A549 (cell line): ENCODE results near the gene ARHGAP10. TPM values are rescaled to one million over a fixed set of nuclear protein-coding genes. Genes with fewer than 3 reads are reported as not detected.

Experiments
- ATAC-seq, 2 experiments: fragments of 200-7000 bp in 1 of 2; fragments of >200 bp in 1 of 2; cut with Nextera tagmentation in 1 of 2; cut with Tn5 transposase in 1 of 2; 3 replicates each; pipeline versions ENCODE4 v1.8.0 to v1.9.1; 2018 to 2020; ENCODE audit warnings: mild to moderate bottlenecking in 1 of 2, moderate library complexity in 1 of 2
- CTCF ChIA-PET: fragments of 300-600 bp; sonication (Branson Sonifier 250); formaldehyde crosslinking; extraction: SDS; loops from one replicate; lab custom pipeline; 2021; ENCODE audit warnings: antibody characterized with exemption, inconsistent platforms; lab: Yijun Ruan, JAX
- POLR2A ChIA-PET: fragments of 350-600 bp; formaldehyde crosslinking; extraction: SDS; loops from one replicate; lab custom pipeline; 2021; ENCODE audit warnings: antibody characterized with exemption, inconsistent platforms; lab: Yijun Ruan, JAX
- DNase-seq, 2 experiments: peaks; one replicate each; pipeline versions ENCODE4 v3.0.0 to v3.0.0-alpha.2; 2011 to 2016; ENCODE audit warnings: low read depth in 1 of 2, low spot score in 1 of 2
- FAIRE-seq: peaks from 2 replicates; lab custom pipeline; 2011; peaks lifted over from hg19 to GRCh38; lab: Jason Lieb, UNC
- H3K27ac ChIP-seq, 2 experiments: fragments of >200 bp; sonication (Bioruptor Twin); formaldehyde crosslinking; 3 replicates each; pipeline ENCODE4 v1.5.1; 2016 to 2017
- H3K4me1 ChIP-seq: fragments of >200 bp; sonication (Bioruptor Twin); formaldehyde crosslinking; 3 replicates; pipeline ENCODE4 v1.6.1; 2016
- H3K4me2 ChIP-seq: fragments of >200 bp; sonication (Bioruptor Twin); formaldehyde crosslinking; 3 replicates; pipeline ENCODE4 v1.6.1; 2016
- H3K4me3 ChIP-seq: fragments of >200 bp; sonication (Bioruptor Twin); formaldehyde crosslinking; 3 replicates; pipeline ENCODE4 v1.5.1; 2016
- H3K9me3 ChIP-seq: fragments of >200 bp; sonication (Bioruptor Twin); formaldehyde crosslinking; 3 replicates; pipeline ENCODE4 v1.6.1; 2016
- BHLHE40 ChIP-seq: IDR thresholded peaks from 2 replicates; pipeline ENCODE4 v1.6.1; 2012; ENCODE audit warnings: low read depth, low read length, inconsistent platforms
- ELK1 ChIP-seq: fragments of 150-350 bp; IDR thresholded peaks from 2 replicates; pipeline ENCODE4 v1.6.1; 2014; ENCODE audit warnings: low read depth, mild to moderate bottlenecking, low read length
- FOSL2 ChIP-seq, 2 experiments: fragments of 450-650 bp in 1 of 2; fragments of >200 bp in 1 of 2; sonication (Bioruptor Twin) in 1 of 2; formaldehyde crosslinking; IDR thresholded peaks; 2 replicates each; pipeline versions ENCODE4 v1.5.0 to v1.6.1; 2016 to 2020; ENCODE audit warnings: mild to moderate bottlenecking in 1 of 2, moderate library complexity in 1 of 2
- HOXB13 ChIP-seq: fragments of 250-450 bp; sonication (Bioruptor Pico); IDR thresholded peaks from 2 replicates; pipeline ENCODE4 v1.5.0; 2020; ENCODE audit warnings: low read depth, mild to moderate bottlenecking, moderate library complexity
- HOXB5 ChIP-seq: fragments of 250-450 bp; sonication (Bioruptor Pico); IDR thresholded peaks from 2 replicates; pipeline ENCODE4 v1.5.0; 2020; ENCODE audit warnings: mild to moderate bottlenecking, moderate library complexity
- JUN ChIP-seq, 2 experiments: fragments of >200 bp; sonication (Bioruptor Twin); formaldehyde crosslinking; IDR thresholded peaks; 2 replicates in 1 of 2; 3 replicates in 1 of 2; pipeline ENCODE4 v1.6.1; 2016 to 2017
- KDM1A ChIP-seq: fragments of 200-600 bp; sonication (generic); IDR thresholded peaks from 2 replicates; pipeline ENCODE4 v1.6.1; 2016; ENCODE audit warnings: low read depth, mild to moderate bottlenecking
- MAFK ChIP-seq: fragments of 450-650 bp; IDR thresholded peaks from 2 replicates; pipeline ENCODE4 v1.6.1; 2014; ENCODE audit not compliant: partially characterized antibody
- PHF8 ChIP-seq: fragments of 200-600 bp; sonication (generic); IDR thresholded peaks from 2 replicates; pipeline ENCODE4 v1.6.1; 2016; ENCODE audit warnings: low read depth, mild to moderate bottlenecking, antibody characterized with exemption, moderate library complexity, borderline replicate concordance
- POLR2A ChIP-seq: IDR thresholded peaks from 2 replicates; pipeline ENCODE4 v1.6.1; 2012; ENCODE audit warnings: mild to moderate bottlenecking, low read length
- RARB ChIP-seq: fragments of 250-450 bp; sonication (Bioruptor Pico); IDR thresholded peaks from 2 replicates; pipeline ENCODE4 v1.8.0; 2021; ENCODE audit warnings: mild to moderate bottlenecking, moderate library complexity
- TP53 ChIP-seq: fragments of 250-450 bp; sonication (Bioruptor Pico); IDR thresholded peaks from 2 replicates; pipeline ENCODE4 v1.5.0; 2021; ENCODE audit warnings: mild to moderate bottlenecking, moderate library complexity
- WGBS: methylation state at CpG from one replicate; pipeline ENCODE4 v1.1.6; 2017; ENCODE audit errors: missing lambda C conversion rate; 5-methylcytosine and 5-hydroxymethylcytosine counted together
- polyA minus RNA-seq: library from RNA; depleted of rRNA, polyadenylated mRNA; stranded (reverse); fragments of >200 nt; gene quantifications from 2 replicates; pipeline ENCODE4 v1.2.3, GENCODE V29; 2011; rRNA and poly(A)+ RNA removed
- polyA plus RNA-seq, 4 experiments: library from polyadenylated mRNA; depleted of rRNA in 3 of 4; stranded (reverse); fragments of >200 nt; fragmentation: RNase III in 1 of 4; extraction: RNeasy Plus Mini Kit Qiagen cat#74134 plus additional on column Dnase treatment in 1 of 4; gene quantifications; 2 replicates in 3 of 4; 3 replicates in 1 of 4; pipeline ENCODE4 v1.2.3, GENCODE V29; 2011 to 2017
- TF ChIP-seq, protein P1 (sequence below): fragments of >200 bp; sonication (Bioruptor Twin); formaldehyde crosslinking; IDR thresholded peaks from 2 replicates; pipeline ENCODE4 v1.6.1; 2016
- TF ChIP-seq, protein P2 (sequence below): IDR thresholded peaks from 2 replicates; pipeline ENCODE4 v1.6.1; 2012
- TF ChIP-seq, protein P3 (sequence below): fragments of >200 bp; sonication (Bioruptor Twin); formaldehyde crosslinking; IDR thresholded peaks from 3 replicates; pipeline ENCODE4 v1.6.1; 2016
- TF ChIP-seq, protein P4 (sequence below): fragments of 250-450 bp; sonication (Bioruptor Pico); IDR thresholded peaks from 2 replicates; pipeline ENCODE4 v1.5.0; 2020; ENCODE audit warnings: low read depth, mild to moderate bottlenecking, moderate library complexity

The ARHGAP10 gene, protein sequence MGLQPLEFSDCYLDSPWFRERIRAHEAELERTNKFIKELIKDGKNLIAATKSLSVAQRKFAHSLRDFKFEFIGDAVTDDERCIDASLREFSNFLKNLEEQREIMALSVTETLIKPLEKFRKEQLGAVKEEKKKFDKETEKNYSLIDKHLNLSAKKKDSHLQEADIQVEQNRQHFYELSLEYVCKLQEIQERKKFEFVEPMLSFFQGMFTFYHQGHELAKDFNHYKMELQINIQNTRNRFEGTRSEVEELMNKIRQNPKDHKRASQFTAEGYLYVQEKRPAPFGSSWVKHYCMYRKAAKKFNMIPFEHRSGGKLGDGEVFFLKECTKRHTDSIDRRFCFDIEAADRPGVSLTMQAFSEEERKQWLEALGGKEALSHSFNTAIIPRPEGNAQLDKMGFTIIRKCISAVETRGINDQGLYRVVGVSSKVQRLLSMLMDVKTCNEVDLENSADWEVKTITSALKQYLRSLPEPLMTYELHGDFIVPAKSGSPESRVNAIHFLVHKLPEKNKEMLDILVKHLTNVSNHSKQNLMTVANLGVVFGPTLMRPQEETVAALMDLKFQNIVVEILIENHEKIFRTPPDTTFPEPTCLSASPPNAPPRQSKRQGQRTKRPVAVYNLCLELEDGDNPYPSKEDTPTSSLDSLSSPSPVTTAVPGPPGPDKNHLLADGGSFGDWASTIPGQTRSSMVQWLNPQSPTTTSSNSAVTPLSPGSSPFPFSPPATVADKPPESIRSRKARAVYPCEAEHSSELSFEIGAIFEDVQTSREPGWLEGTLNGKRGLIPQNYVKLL
- polyA plus RNA-seq (2011; rRNA removed), result 6.0 and 7.2 TPM in 2 replicates
- 6.1 TPM in 2 replicates for polyA plus RNA-seq (2012; cell fraction: cytosol; rRNA removed)
- 7.2 and 10.1 TPM in 2 replicates for polyA plus RNA-seq (2012; cell fraction: nucleus; rRNA removed)
- polyA plus RNA-seq (2017; fragmentation: RNase III; extraction: RNeasy Plus Mini Kit Qiagen cat#74134 plus additional on column Dnase treatment), result 7.0 to 8.1 TPM (median 7.5 TPM) in 3 replicates
- polyA minus RNA-seq, result 7.3 and 8.7 TPM in 2 replicates

DNA sequence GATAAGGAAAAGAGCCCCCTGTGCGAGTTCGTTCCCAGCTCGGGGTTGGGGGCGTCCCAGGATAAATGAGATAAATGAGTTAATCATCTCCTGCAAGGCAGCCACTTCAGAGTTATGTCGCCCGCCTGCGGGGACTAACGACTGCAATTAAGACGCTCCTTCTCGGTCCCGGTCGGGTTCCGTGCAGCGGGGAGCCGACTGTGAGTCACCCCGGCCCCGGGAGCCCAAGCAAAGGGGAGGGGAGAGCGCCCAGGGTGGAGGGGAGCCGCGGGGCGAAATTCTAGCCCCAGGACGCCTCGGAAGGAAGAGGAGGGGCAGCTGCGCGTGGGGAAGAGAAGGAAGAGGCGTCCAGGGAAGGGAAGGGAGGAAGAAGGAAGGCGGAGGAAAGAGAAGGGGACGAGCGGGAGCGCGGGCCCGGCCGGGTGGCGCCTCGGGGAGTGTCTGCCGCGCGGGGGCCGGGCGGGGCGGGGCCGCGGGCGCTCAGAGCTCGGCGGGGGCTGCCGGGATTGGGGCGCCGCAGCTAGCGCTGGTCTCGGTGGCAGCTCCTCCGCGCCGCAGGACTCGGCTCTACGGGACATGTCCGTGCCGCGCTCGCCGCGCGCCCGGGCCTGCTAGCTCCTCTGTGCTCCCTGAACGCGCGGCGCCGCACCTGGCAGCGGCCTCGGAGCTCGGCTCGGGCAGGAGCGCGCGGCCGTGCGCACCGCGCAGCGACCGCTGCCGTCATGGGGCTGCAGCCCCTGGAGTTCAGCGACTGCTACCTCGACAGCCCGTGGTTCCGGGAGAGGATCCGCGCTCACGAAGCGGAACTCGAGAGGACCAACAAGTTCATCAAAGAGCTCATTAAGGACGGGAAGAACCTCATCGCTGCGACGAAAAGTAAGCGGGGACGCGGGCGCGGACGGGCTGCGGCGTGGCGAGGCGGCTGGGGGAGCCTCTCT lies at the start of gene ARHGAP10:
Gene ARHGAP10, plus strand, starts transcription at position 509 of the 938 bp plus-strand sequence. Its CDS starts 214 bp downstream, at position 723.
- TF ChIP-seq RARB (CRISPR knock-in tag) (no peak), FOSL2 (IDR thresholded peaks at IDR 0.05) (no peak), FOSL2 (CRISPR knock-in tag; IDR thresholded peaks at IDR 0.05) (peak; percentile 50), HOXB13 (CRISPR knock-in tag) (no peak), JUN (IDR thresholded peaks at IDR 0.05) (peak in 1 of 2 experiments; percentile 37; a peak in 1 of 5 replicates), BHLHE40 (no peak), PHF8 (no peak), KDM1A (no peak), ELK1 (no peak), TP53 (CRISPR knock-in tag) (no peak), HOXB5 (CRISPR knock-in tag) (no peak), POLR2A (peak; percentile 44)
- TF ChIP-seq, protein P1, sequence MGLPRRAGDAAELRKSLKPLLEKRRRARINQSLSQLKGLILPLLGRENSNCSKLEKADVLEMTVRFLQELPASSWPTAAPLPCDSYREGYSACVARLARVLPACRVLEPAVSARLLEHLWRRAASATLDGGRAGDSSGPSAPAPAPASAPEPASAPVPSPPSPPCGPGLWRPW, result no peak
- TF ChIP-seq, protein P2, sequence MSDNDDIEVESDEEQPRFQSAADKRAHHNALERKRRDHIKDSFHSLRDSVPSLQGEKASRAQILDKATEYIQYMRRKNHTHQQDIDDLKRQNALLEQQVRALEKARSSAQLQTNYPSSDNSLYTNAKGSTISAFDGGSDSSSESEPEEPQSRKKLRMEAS, result no peak; the same call in 1 of the 2 replicates
- TF ChIP-seq, protein P3, sequence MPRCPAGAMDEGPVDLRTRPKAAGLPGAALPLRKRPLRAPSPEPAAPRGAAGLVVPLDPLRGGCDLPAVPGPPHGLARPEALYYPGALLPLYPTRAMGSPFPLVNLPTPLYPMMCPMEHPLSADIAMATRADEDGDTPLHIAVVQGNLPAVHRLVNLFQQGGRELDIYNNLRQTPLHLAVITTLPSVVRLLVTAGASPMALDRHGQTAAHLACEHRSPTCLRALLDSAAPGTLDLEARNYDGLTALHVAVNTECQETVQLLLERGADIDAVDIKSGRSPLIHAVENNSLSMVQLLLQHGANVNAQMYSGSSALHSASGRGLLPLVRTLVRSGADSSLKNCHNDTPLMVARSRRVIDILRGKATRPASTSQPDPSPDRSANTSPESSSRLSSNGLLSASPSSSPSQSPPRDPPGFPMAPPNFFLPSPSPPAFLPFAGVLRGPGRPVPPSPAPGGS, result peak; percentile 26; the same call in 1 of the 3 replicates
- DNase-seq, result peak; percentile 57 to 64
- Histone ChIP-seq H3K27ac (peak within 1 kb of the TSS; percentile 73 to 88), H3K4me1 (peaks cover 28% of the 10 kb centered on the region), H3K4me2 (peak within 1 kb of the TSS; percentile 93), H3K9me3 (no peaks in the 10 kb centered on the region), H3K4me3 (peak within 1 kb of the TSS; percentile 82)
- ChIA-PET POLR2A (interaction anchor here (0.8 to 1.3 kb wide), 7 partner anchors 36 to 135 kb away, joined by 3 to 10 read pairs (median 4); partner anchors contain the start of genes PRMT9 and TMEM184C), CTCF (interaction anchor here (0.5 to 5.8 kb wide), 5 partner anchors 22 to 135 kb away, joined by 3 to 41 read pairs (median 4); no protein-coding TSS in a partner anchor)
- WGBS, result under 1% methylated on average over 29 of the region's 106 CpGs
- no peak for FAIRE-seq
- ATAC-seq, result peak; percentile 84

DNA sequence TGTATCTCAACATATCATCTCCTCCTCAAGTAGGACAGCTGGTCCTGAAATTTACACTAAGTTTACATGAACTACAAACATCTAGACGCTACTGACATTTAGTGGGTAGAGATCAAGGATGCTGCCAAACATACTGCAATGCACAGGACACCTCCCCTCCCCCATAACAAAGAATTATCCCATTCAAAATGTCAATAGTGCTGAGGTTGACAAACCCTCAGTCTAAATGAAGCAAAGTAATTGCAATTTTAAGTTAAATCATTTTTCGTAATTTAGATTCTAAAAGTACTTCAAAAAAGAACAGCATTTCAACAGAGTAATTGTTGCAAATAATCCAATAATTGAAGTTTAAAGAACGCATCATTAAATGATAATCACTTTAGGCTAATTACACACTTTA lies 49.1 kb upstream of the ARHGAP10 start:
- FAIRE-seq (no peak), DNase-seq (no peak), ATAC-seq (no peak)
- CTCF ChIA-PET, result no interaction called here
- Histone ChIP-seq H3K9me3 (no peaks in the 10 kb centered on the region), H3K4me2 (peak overlapping the region; percentile 78), H3K27ac (peak overlapping the region in 1 of 2 experiments; percentile 84; a peak in 2 of 6 replicates), H3K4me1 (0 out of 3 replicates have a peak, but pooled peaks cover 3% of the 10 kb centered on the region), H3K4me3 (peak overlapping the region; percentile 67; the same call in 2 of the 3 replicates)
- WGBS, result 66% methylated on average over 3 of the region's 3 CpGs
- TF ChIP-seq MAFK, result peak; percentile 33
- TF ChIP-seq, protein P4, sequence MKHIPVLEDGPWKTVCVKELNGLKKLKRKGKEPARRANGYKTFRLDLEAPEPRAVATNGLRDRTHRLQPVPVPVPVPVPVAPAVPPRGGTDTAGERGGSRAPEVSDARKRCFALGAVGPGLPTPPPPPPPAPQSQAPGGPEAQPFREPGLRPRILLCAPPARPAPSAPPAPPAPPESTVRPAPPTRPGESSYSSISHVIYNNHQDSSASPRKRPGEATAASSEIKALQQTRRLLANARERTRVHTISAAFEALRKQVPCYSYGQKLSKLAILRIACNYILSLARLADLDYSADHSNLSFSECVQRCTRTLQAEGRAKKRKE (CRISPR knock-in tag), result no peak
- POLR2A ChIA-PET, result interaction anchor here (1.4 to 1.8 kb wide), 4 partner anchors 19 to 185 kb away, joined by 4 to 10 read pairs (median 8); partner anchors contain the start of genes ARHGAP10 and TMEM184C
